Measurements from ENCODE around the gene BECN2. TPM values are rescaled to one million over a fixed set of nuclear protein-coding genes. Genes with fewer than 3 reads are reported as not detected.

BECN2 gene
- not detected in 2 replicates for polyA plus RNA-seq
- not detected in 2 replicates for polyA minus RNA-seq

GRCh38 chr1:241957692-241958494 lies at the start of gene BECN2:
TSS of gene BECN2 (plus strand) at chr1:241957767. CDS start at chr1:241957767, 0 bp downstream.
- Histone ChIP-seq H3K9me3 (ENCODE audit: low read length) (no peaks in the 10 kb centered on the region), H3K79me2 (replicated peaks; ENCODE audit: insufficient read depth, low read length) (no peaks in the 10 kb centered on the region), H4K20me1 (ENCODE audit: insufficient read depth) (no peaks in the 10 kb centered on the region), H3F3A (ENCODE audit: insufficient read depth, low read length, poor library complexity, severe bottlenecking) (no peaks in the 10 kb centered on the region), H3K36me3 (ENCODE audit: insufficient read depth, low read length) (no peaks in the 10 kb centered on the region), H3K9ac (ENCODE audit: low read length) (no peak within 1 kb of the TSS), H3K27ac (ENCODE audit: low read length) (no peak within 1 kb of the TSS), H2AFZ (ENCODE audit: low read depth, low read length) (no peak within 1 kb of the TSS), H3K27me3 (ENCODE audit: insufficient read depth, low read depth, low read length) (no peaks in the 10 kb centered on the region), H3K4me3 (ENCODE audit: low read length) (no peak within 1 kb of the TSS), H3K4me2 (ENCODE audit: low read length) (no peak within 1 kb of the TSS), H3K9me2 (ENCODE audit: insufficient read depth, low read length) (no peaks in the 10 kb centered on the region)
- TF ChIP-seq EP300 (conservative IDR thresholded peaks at IDR 0.05; ENCODE audit: poor library complexity, severe bottlenecking): no peak
- TF ChIP-seq CTCF (IDR thresholded peaks at IDR 0.05; ENCODE audit: poor library complexity, severe bottlenecking): no peak
- TF ChIP-seq SMC3 (conservative IDR thresholded peaks at IDR 0.05; ENCODE audit: poor library complexity): no peak
- no peak for TF ChIP-seq POLR2AphosphoS5 (IDR thresholded peaks at IDR 0.05)
- no peak for TF ChIP-seq REST (IDR thresholded peaks at IDR 0.05; ENCODE audit: borderline replicate concordance)
- TF ChIP-seq TAF1 (IDR thresholded peaks at IDR 0.05; ENCODE audit: low read depth): no peak
- TF ChIP-seq RAD21 (conservative IDR thresholded peaks at IDR 0.05): no peak
- TF ChIP-seq MXI1 (conservative IDR thresholded peaks at IDR 0.05; ENCODE audit: poor library complexity, severe bottlenecking): no peak
- TF ChIP-seq EZH2 (IDR thresholded peaks at IDR 0.05; ENCODE audit: borderline replicate concordance, insufficient read depth, low read length, poor library complexity, severe bottlenecking): no peak

GRCh38 chr1:241916196-241916595 lies 41.4 kb upstream of the BECN2 start:
- Histone ChIP-seq H2AFZ (ENCODE audit: low read depth, low read length) (no peak overlapping the region), H3K79me2 (replicated peaks; ENCODE audit: insufficient read depth, low read length) (no peaks in the 10 kb centered on the region), H3K9ac (ENCODE audit: low read length) (no peak overlapping the region), H3F3A (ENCODE audit: insufficient read depth, low read length, poor library complexity, severe bottlenecking) (no peaks in the 10 kb centered on the region), H3K27me3 (ENCODE audit: insufficient read depth, low read depth, low read length) (no peaks in the 10 kb centered on the region), H3K9me3 (ENCODE audit: low read length) (no peaks in the 10 kb centered on the region), H3K27ac (ENCODE audit: low read length) (no peak overlapping the region), H3K9me2 (ENCODE audit: insufficient read depth, low read length) (no peaks in the 10 kb centered on the region), H4K20me1 (ENCODE audit: insufficient read depth) (no peaks in the 10 kb centered on the region), H3K36me3 (ENCODE audit: insufficient read depth, low read length) (no peaks in the 10 kb centered on the region), H3K4me2 (ENCODE audit: low read length) (no peak overlapping the region), H3K4me3 (ENCODE audit: low read length) (no peak overlapping the region)
- no peak for TF ChIP-seq TAF1 (IDR thresholded peaks at IDR 0.05; ENCODE audit: low read depth)
- TF ChIP-seq SMC3 (conservative IDR thresholded peaks at IDR 0.05; ENCODE audit: poor library complexity): no peak
- TF ChIP-seq EZH2 (IDR thresholded peaks at IDR 0.05; ENCODE audit: borderline replicate concordance, insufficient read depth, low read length, poor library complexity, severe bottlenecking): no peak
- TF ChIP-seq REST (IDR thresholded peaks at IDR 0.05; ENCODE audit: borderline replicate concordance): no peak
- no peak for TF ChIP-seq POLR2AphosphoS5 (IDR thresholded peaks at IDR 0.05)
- no peak for TF ChIP-seq RAD21 (conservative IDR thresholded peaks at IDR 0.05)
- no peak for TF ChIP-seq CTCF (IDR thresholded peaks at IDR 0.05; ENCODE audit: poor library complexity, severe bottlenecking)
- no peak for TF ChIP-seq MXI1 (conservative IDR thresholded peaks at IDR 0.05; ENCODE audit: poor library complexity, severe bottlenecking)
- no peak for TF ChIP-seq EP300 (conservative IDR thresholded peaks at IDR 0.05; ENCODE audit: poor library complexity, severe bottlenecking)

Data from neural cell (in vitro differentiated cells).